ENCODE data around the gene TEC. TPM values are rescaled to one million over a fixed set of nuclear protein-coding genes. Genes with fewer than 3 reads are reported as not detected.

The TEC gene
- total and polyA plus RNA-seq, 8 donors: 0.81 to 7.0 (median 2.0) TPM

GRCh38 chr4:48234575-48234974, 35.1 kb downstream of the TEC start:
- WGBS, 5 donors: 18 to 51% (median 25%) methylated on average over 2 of the region's 2 CpGs
- Histone ChIP-seq H3K4me1 (peaks cover 0 to 7% (median 0%) of the 10 kb centered on the region in 4 donors), H3K4me3 (no peak overlapping the region), H3K36me3 (no peaks in the 10 kb centered on the region), H3K27me3 (no peaks in the 10 kb centered on the region), H3K27ac (no peak overlapping the region), H3K9me3 (no peaks in the 10 kb centered on the region)
- intact Hi-C loops (cut with DNase I; ENCODE audit: low total_unique reads): no loop called here
- TF ChIP-seq EP300 (IDR thresholded peaks at IDR 0.05): no peak
- TF ChIP-seq POLR2A (IDR thresholded peaks at IDR 0.05): no peak
- no peak for TF ChIP-seq POLR2AphosphoS5 (IDR thresholded peaks at IDR 0.05)
- no peak for TF ChIP-seq CTCF (IDR thresholded peaks at IDR 0.05)
- DNase-seq: no peak

DNA sequence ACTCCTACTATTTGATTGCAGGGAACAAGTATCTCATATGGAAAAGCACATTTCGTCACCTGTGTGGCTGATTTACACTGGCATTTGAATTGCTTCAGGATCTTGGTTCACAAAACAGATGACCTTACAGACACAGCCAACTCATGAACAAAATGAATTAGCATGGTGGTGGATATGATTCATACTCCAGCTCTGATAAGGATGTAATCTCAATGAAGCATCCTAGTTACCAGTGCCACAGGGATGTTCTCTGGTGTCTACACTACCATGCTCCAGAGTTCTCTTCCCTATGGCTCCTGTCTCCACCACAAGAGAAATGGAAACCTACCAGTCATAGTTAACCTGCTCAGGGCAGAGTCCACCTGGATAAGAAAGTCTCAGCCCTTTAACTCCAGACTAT, 40.7 kb downstream of the TEC start:
- 69 to 88% (median 87%) methylated on average over 1 of the region's 1 CpG for WGBS, 5 donors
- H3K36me3 ChIP-seq: no peaks in the 10 kb centered on the region
- H3K27ac ChIP-seq: no peak overlapping the region
- intact Hi-C loops (cut with DNase I; ENCODE audit: low total_unique reads): no loop called here
- H3K27me3 ChIP-seq: no peaks in the 10 kb centered on the region
- no peak overlapping the region for H3K4me3 ChIP-seq
- no peaks in the 10 kb centered on the region for H3K9me3 ChIP-seq
- H3K4me1 ChIP-seq: no peaks in the 10 kb centered on the region
- no peak for TF ChIP-seq POLR2AphosphoS5 (IDR thresholded peaks at IDR 0.05)
- no peak for TF ChIP-seq POLR2A (IDR thresholded peaks at IDR 0.05)
- TF ChIP-seq EP300 (IDR thresholded peaks at IDR 0.05): no peak
- TF ChIP-seq CTCF (IDR thresholded peaks at IDR 0.05): no peak
- DNase-seq: no peak

DNA sequence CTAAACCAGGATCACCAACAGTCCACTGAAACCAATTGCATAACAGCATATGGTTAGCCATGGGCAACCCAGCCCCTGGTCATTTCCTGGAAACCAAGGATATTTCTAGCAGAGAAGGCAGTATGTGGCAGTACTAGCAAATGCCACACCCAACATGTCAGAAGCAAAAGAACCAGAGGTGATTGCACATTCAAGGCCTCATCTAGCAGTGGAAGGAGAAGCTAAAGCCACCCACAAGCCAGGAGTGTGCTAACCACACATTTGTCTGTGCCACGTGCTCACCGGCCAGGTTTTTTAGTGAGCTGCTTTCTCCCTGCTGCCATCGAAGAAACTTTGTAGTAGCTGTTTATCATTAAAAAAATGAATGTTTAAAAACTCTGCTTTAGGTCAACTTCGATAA, 42.0 kb downstream of the TEC start:
- Histone ChIP-seq H3K36me3 (no peaks in the 10 kb centered on the region), H3K4me1 (no peaks in the 10 kb centered on the region), H3K9me3 (no peaks in the 10 kb centered on the region), H3K27me3 (no peaks in the 10 kb centered on the region), H3K27ac (no peak overlapping the region), H3K4me3 (no peak overlapping the region)
- no peak for DNase-seq
- no peak for TF ChIP-seq POLR2A (IDR thresholded peaks at IDR 0.05)
- no peak for TF ChIP-seq POLR2AphosphoS5 (IDR thresholded peaks at IDR 0.05)
- no peak for TF ChIP-seq EP300 (IDR thresholded peaks at IDR 0.05)
- TF ChIP-seq CTCF (IDR thresholded peaks at IDR 0.05): no peak
- intact Hi-C loops (cut with DNase I; ENCODE audit: low total_unique reads): no loop called here
- 67 to 88% (median 76%) methylated on average over 4 of the region's 4 CpGs for WGBS, 5 donors

- H3K36me3 ChIP-seq: no peaks in the 10 kb centered on the region
- H3K4me1 ChIP-seq: no peaks in the 10 kb centered on the region
- no peak overlapping the region for H3K27ac ChIP-seq
- TF ChIP-seq CTCF (IDR thresholded peaks at IDR 0.05): no peak
- no peak for TF ChIP-seq POLR2AphosphoS5 (IDR thresholded peaks at IDR 0.05)
- TF ChIP-seq EP300 (IDR thresholded peaks at IDR 0.05): no peak
- no peak for TF ChIP-seq POLR2A (IDR thresholded peaks at IDR 0.05)
- H3K9me3 ChIP-seq: no peaks in the 10 kb centered on the region
- H3K27me3 ChIP-seq: no peaks in the 10 kb centered on the region
- H3K4me3 ChIP-seq: no peak overlapping the region
- 73 to 88% (median 85%) methylated on average over 4 of the region's 4 CpGs for WGBS, 5 donors
- intact Hi-C loops (cut with DNase I; ENCODE audit: low total_unique reads): no loop called here
- DNase-seq: no peak
These were observed 43.4 kb downstream of the TEC start for GRCh38 chr4:48226199-48226598.
